Measurements from ENCODE around the gene BICC1. TPM values are rescaled to one million over a fixed set of nuclear protein-coding genes. Genes with fewer than 3 reads are reported as not detected.

Gene BICC1
- total RNA-seq, 2 donors from 2014 or later = 0.27 to 0.40 TPM

- H3K36me3 ChIP-seq (ENCODE audit: control insufficient read depth, insufficient read depth, low read length) = no peaks in the 10 kb centered on the region
- no peak overlapping the region for H3K27ac ChIP-seq (ENCODE audit: low read depth, low read length)
- H3K4me3 Mint-ChIP-seq = no peak overlapping the region
- no peak overlapping the region for H3K9ac ChIP-seq (ENCODE audit: extremely low read depth, low read length, poor library complexity, severe bottlenecking)
- WGBS, 2 experiments (ENCODE audit: insufficient coverage in 1 of 2, insufficient read length in 1 of 2) = 100% methylated on average over 1 of the region's 1 CpG; no CpG with 5 or more reads in 1 of the 2 experiments
- no peaks in the 10 kb centered on the region for H3K4me1 Mint-ChIP-seq
- no peaks in the 10 kb centered on the region for H3K36me3 Mint-ChIP-seq (ENCODE audit: low read depth)
- H3K4me3 ChIP-seq (ENCODE audit: low read length) = no peak overlapping the region
- TF ChIP-seq, protein P1, sequence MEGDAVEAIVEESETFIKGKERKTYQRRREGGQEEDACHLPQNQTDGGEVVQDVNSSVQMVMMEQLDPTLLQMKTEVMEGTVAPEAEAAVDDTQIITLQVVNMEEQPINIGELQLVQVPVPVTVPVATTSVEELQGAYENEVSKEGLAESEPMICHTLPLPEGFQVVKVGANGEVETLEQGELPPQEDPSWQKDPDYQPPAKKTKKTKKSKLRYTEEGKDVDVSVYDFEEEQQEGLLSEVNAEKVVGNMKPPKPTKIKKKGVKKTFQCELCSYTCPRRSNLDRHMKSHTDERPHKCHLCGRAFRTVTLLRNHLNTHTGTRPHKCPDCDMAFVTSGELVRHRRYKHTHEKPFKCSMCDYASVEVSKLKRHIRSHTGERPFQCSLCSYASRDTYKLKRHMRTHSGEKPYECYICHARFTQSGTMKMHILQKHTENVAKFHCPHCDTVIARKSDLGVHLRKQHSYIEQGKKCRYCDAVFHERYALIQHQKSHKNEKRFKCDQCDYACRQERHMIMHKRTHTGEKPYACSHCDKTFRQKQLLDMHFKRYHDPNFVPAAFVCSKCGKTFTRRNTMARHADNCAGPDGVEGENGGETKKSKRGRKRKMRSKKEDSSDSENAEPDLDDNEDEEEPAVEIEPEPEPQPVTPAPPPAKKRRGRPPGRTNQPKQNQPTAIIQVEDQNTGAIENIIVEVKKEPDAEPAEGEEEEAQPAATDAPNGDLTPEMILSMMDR (conservative IDR thresholded peaks at IDR 0.05) = no peak
- no peaks in the 10 kb centered on the region for H3K27me3 ChIP-seq (ENCODE audit: control insufficient read depth, insufficient read depth, low read length, poor library complexity, severe bottlenecking)
- no peaks in the 10 kb centered on the region for H3K4me1 ChIP-seq (ENCODE audit: control insufficient read depth, insufficient read depth, low read length)
- no peaks in the 10 kb centered on the region for H3K27me3 Mint-ChIP-seq (ENCODE audit: insufficient read depth)
- H3K27ac Mint-ChIP-seq = no peak overlapping the region
- H3K9me3 Mint-ChIP-seq = no peaks in the 10 kb centered on the region
- no peaks in the 10 kb centered on the region for H3K9me3 ChIP-seq (ENCODE audit: control insufficient read depth, low read length)
- DNase-seq = no peak
These were observed 245.6 kb downstream of the BICC1 start for GRCh38 chr10:58758321-58758720.

DNA sequence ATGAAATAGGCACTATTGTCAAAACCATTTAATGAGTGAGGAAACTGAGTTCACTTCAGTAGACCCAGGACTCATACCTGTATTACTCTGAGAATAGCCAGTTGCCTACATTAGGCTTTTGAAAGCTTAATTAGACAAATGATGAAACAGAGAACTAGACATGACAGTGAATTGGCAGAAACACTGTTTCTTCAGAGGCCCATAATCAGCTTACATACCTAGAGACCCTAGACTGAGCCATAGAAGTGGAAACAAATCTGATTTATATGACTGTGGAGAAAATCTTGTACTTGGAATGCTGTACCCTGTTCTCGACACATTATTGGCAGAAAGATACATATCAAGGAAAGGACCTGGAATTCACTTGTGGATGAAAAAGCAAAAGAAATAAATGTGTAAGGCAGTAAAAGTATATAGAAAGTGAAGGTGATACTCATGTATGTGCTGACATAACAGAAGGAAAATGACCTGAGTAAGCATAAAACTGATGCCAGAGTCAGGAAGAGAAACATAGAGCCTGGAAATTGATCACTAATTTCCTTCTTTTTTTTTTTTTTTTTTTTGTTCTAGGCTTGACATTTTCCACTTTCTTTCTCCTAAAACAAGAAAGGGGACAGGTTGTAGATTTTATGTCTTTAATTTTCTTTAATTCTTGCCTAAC lies 251.5 kb downstream of the BICC1 start:
- H3K27ac ChIP-seq (ENCODE audit: low read depth, low read length) = no peak overlapping the region
- no peaks in the 10 kb centered on the region for H3K4me1 ChIP-seq (ENCODE audit: control insufficient read depth, insufficient read depth, low read length)
- 96 to 100% methylated on average over 1 of the region's 1 CpG for WGBS, 2 experiments (ENCODE audit: insufficient coverage in 1 of 2, insufficient read length in 1 of 2)
- H3K27ac Mint-ChIP-seq = no peak overlapping the region
- no peaks in the 10 kb centered on the region for H3K27me3 Mint-ChIP-seq (ENCODE audit: insufficient read depth)
- H3K4me3 ChIP-seq (ENCODE audit: low read length) = no peak overlapping the region
- TF ChIP-seq, protein P1 (conservative IDR thresholded peaks at IDR 0.05) = no peak
- no peaks in the 10 kb centered on the region for H3K27me3 ChIP-seq (ENCODE audit: control insufficient read depth, insufficient read depth, low read length, poor library complexity, severe bottlenecking)
- no peaks in the 10 kb centered on the region for H3K4me1 Mint-ChIP-seq
- no peaks in the 10 kb centered on the region for H3K36me3 ChIP-seq (ENCODE audit: control insufficient read depth, insufficient read depth, low read length)
- no peaks in the 10 kb centered on the region for H3K36me3 Mint-ChIP-seq (ENCODE audit: low read depth)
- H3K9me3 Mint-ChIP-seq = no peaks in the 10 kb centered on the region
- DNase-seq = no peak
- no peak overlapping the region for H3K4me3 Mint-ChIP-seq
- H3K9me3 ChIP-seq (ENCODE audit: control insufficient read depth, low read length) = no peaks in the 10 kb centered on the region
- H3K9ac ChIP-seq (ENCODE audit: extremely low read depth, low read length, poor library complexity, severe bottlenecking) = no peak overlapping the region

- Histone ChIP-seq H3K27ac (ENCODE audit: low read depth, low read length) (no peak overlapping the region), H3K27me3 (ENCODE audit: control insufficient read depth, insufficient read depth, low read length, poor library complexity, severe bottlenecking) (no peaks in the 10 kb centered on the region), H3K4me3 (ENCODE audit: low read length) (no peak overlapping the region), H3K9me3 (ENCODE audit: control insufficient read depth, low read length) (no peaks in the 10 kb centered on the region), H3K9ac (ENCODE audit: extremely low read depth, low read length, poor library complexity, severe bottlenecking) (no peak overlapping the region), H3K4me1 (ENCODE audit: control insufficient read depth, insufficient read depth, low read length) (no peaks in the 10 kb centered on the region), H3K36me3 (ENCODE audit: control insufficient read depth, insufficient read depth, low read length) (no peaks in the 10 kb centered on the region)
- TF ChIP-seq, protein P1 (conservative IDR thresholded peaks at IDR 0.05) = no peak
- no peak for DNase-seq
- Mint-ChIP-seq H3K4me3 (no peak overlapping the region), H3K27me3 (ENCODE audit: insufficient read depth) (no peaks in the 10 kb centered on the region), H3K4me1 (no peaks in the 10 kb centered on the region), H3K36me3 (ENCODE audit: low read depth) (no peaks in the 10 kb centered on the region), H3K9me3 (no peaks in the 10 kb centered on the region), H3K27ac (no peak overlapping the region)
- WGBS, 2 experiments (ENCODE audit: insufficient coverage in 1 of 2, insufficient read length in 1 of 2) = 40 to 80% methylated on average over 1 to 3 of the region's 3 CpGs
These were observed 253.2 kb downstream of the BICC1 start for GRCh38 chr10:58765910-58766309.

All from endodermal cell (in vitro differentiated cells).